NCI-H1048 (cell line): ENCODE measurements around the gene TMEM37.

Experiments
- DNase-seq: peaks from one replicate; lab custom pipeline; 2025; lab: John Stamatoyannopoulos, UW

The TMEM37 gene

DNA sequence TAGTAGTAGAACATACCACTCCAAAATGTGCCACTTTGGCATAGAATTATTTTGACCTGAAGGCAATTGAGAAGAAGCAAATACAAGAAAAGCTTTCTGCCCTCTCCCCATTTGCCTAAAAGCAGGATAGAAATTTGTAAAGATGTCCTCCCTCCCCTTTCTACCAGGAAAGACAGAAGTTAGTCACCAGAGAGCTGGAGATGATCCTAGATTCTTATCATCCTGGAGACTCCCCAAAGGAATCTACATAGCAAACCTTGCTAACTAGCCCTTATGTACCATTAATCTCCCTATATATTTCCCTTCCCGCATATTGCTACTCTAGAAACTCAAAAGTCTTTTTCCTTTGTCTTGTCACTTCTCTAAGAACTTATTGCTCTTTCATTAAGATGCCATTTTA is 12.6 kb upstream of the TMEM37 start:
- DNase-seq = no peak

- no peak for DNase-seq
These were observed 11.7 kb upstream of the TMEM37 start for GRCh38 chr2:119419803-119420508.

GRCh38 chr2:119421304-119421703 is 10.3 kb upstream of the TMEM37 start:
- no peak for DNase-seq

DNA sequence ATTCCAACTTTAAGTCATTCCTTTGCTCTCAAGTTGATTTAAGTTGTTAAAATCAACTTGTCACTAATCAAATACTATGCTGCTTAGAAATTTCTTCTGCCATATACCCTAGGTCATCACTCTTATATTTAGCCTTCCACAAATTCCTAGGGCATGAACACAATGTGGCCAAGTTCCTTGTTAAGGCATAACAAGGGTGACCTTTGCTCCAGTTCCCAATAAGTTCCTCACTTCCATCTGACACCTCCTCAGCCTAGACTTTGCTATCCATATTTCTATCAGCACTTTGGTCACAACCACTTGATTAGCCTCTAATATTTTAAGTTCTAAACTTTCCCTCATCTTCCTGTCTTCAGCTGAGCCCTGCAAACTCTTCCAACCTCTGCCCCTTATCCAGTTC is 9.9 kb upstream of the TMEM37 start:
- no peak for DNase-seq

- DNase-seq = no peak
These were observed 9.1 kb upstream of the TMEM37 start for GRCh38 chr2:119422360-119423107.

GRCh38 chr2:119423108-119423444 is 8.6 kb upstream of the TMEM37 start:
- no peak for DNase-seq

DNA sequence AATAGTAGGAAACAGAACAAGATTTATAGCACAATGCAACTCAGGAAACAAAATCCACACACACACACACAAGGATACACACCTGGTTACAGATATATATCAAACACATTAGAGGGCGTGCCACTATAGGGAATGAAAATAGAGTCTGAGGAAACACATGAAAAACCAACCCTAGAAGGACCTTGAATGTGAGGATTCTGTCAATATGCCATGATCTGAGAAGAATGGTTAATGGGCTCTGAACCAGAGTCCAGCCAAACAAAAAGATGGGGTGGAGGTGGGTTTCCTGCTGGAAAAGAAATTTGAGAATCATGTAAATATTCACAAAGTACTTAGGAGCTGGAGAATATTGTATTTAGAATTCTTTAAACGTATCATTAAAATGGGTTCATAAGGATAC is 7.8 kb upstream of the TMEM37 start:
- no peak for DNase-seq

- DNase-seq = no peak
These were observed 7.2 kb upstream of the TMEM37 start for GRCh38 chr2:119424284-119425118.

DNA sequence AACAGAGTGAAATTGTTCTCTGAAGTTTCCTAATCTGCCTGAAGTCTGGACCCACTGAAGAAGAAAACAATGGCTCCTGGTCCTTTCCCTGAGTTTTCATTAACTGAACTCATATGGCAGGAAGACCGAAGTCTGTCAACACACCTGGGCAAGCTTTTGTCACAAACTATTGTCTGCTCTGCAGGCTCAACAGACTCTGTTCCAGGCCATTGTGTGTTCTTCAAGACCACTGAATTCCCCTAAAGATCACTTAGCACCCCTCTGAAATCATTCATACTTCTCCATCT is 6.6 kb upstream of the TMEM37 start:
- DNase-seq = no peak

- no peak for DNase-seq
These were observed 5.8 kb upstream of the TMEM37 start for GRCh38 chr2:119425620-119426395.

GRCh38 chr2:119426396-119426675 is 5.3 kb upstream of the TMEM37 start:
- DNase-seq = no peak

GRCh38 chr2:119426801-119427395 is 4.8 kb upstream of the TMEM37 start:
- no peak for DNase-seq

- DNase-seq = no peak
These were observed 3.9 kb upstream of the TMEM37 start for GRCh38 chr2:119427756-119428155.

DNA sequence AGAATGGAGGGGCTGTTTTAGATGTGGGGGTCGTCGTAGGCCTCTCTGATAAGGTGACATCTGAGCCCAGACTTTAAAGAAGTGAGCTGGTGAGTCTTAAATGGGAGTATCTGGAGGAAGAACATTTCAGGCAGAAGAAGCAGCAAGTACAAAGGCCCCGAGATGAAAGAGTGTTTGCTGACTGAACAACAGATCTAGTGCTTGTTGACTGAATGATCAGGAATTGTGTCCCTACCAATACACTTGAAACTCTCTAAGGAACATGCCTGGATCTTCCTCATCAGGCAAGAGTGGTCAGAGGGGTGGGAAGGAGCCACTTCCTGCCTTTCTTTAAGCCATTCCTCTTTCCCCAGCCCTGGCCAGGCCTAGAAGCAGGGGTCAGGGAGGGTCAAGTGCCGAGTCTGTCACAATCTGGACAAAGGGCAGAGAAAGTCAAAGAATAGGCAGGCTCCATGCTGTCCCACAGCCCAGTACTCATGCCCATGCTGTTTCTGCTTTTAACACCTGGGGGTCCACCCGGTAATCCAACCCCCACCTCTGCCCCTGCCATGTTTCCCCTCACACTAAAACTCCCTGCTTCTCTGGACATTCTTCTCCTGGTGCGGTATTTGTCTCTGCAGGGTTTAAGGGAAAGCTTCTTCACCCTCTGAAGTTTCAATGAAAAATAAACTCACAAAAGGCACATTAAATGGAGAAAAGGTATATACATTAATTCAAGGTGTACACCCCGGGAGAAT is 3.0 kb upstream of the TMEM37 start:
- DNase-seq = no peak

GRCh38 chr2:119429225-119429981 is 2.3 kb upstream of the TMEM37 start:
- DNase-seq = no peak

DNA sequence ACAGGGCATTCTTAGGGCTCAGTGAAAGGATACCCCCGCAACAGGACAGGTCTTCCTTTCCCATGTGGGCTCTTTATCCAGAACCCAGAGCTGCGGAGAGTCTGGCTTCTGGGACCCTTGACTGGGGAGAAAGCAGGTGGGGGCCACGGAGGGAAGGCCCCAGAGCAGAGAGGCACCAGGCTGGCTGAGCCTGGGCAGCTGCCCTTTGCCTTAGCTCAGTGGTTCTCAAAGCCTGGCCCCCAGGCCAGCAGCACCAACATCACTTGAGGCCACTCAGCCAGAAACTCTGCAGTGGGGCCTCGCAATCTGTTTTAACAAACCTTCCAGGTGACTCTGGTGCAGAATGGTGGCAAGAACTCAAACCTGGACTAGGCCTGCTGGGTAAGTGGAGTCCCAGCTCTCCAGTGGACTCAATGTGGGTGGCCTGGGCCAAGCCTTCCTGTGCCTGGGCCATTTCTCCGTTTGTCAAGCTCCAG is 1.6 kb upstream of the TMEM37 start:
- no peak for DNase-seq

DNA sequence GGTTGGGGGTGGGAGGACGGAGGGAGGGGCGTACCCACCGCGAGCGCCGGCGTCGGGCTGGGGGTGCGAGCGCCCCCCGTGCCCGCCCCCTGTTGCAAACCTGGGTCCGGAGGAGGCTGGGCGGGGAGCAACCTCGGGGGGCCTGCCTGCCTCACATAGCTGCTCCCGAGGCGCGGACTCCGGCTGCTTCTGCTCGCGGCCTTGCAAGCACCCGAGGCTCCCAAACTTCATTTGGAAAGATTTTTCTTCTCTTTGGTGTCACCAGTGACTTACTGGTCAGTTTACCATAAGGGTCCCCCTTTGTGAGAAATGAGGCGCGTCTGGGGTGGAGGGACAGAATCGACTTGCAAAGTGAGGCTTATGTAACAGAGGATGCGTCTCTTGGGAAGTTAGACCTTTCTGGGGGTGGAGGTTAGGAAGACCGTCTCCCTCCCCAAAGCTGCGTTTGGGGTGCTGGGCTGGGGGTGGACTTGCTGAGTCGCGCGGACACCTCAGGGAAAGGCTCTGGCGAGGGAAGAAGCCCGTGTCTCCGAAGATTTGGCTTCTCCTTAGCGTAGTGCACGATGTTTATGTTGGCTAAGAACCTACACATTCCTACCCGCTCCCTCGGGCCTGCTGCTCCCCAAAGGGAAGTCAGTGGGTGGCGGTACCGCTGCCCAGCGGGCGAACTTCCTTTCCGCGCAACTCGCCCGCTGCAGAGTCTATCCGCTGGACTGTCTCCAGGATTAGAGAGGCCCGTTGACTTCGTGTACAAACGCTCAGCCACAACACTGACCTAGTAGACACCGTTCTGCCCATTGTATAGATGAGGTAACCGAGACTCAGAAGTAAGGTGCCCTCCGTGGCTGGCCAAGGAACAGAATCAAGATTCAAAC is 559 bp downstream of the TMEM37 start:
- DNase-seq = no peak

DNA sequence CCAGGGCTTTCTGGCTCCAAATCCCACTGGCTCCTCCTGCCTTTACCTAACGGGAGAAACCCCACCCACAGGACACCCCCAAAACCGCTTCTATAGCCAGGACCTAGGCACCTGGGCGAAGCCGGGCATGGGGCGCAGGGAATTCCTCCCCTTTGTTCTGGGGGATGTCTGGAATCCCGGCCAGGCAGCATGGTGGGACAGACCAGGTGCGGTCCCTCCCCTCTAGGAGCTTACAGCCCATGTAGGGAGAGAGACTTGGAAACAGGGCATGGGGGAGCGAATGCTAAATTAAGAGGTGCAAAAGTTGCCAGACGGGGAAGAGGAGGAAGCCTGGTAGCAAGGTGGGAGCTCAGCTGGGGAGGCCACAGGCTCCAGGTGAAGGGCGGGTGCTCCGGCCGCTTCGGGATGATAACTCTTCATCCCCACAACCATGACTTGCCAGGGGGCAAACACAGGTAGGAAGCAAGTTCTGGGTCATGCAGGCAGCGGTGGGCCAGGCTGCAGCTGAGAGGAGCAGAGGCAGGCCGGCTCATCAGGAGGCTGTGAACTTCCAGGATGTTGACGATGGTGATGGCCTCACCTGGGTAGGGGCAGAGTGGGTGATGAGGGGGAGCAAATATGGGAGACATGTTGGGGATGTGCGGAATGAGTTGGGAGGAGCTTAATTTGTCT is 1.3 kb downstream of the TMEM37 start:
- no peak for DNase-seq
